GM12864 (cell line): ENCODE data around the gene BUD23.

Experiments used
- DNase-seq: peaks from one replicate; pipeline ENCODE4 v3.0.0-alpha.2; 2011; ENCODE audit warnings: low read depth
- H3K4me3 ChIP-seq: 2 replicates; pipeline ENCODE4 v1.5.1; 2011; ENCODE audit warnings: mild to moderate bottlenecking, low read depth, low read length, control low read depth
- CTCF ChIP-seq: IDR thresholded peaks from 2 replicates; pipeline ENCODE4 v1.5.1; 2011; ENCODE audit warnings: low read depth, mild to moderate bottlenecking, moderate library complexity, low read length, control low read depth, inconsistent platforms; ENCODE audit errors: missing control alignments

BUD23 gene

GRCh38 chr7:73683056-73683787 is at the start of gene BUD23, which contains the start of gene DNAJC30:
Gene BUD23 (plus strand): TSS chr7:73683597. CDS start chr7:73683626, 29 bp downstream.
Gene DNAJC30 (minus strand): TSS chr7:73683453. CDS start chr7:73683423, 30 bp downstream.
- peak; percentile 84 for DNase-seq
- no peak for TF ChIP-seq CTCF
- H3K4me3 ChIP-seq, result peak within 1 kb of the TSS; percentile 96

GRCh38 chr7:73633844-73634243 is 49.6 kb upstream of the BUD23 start:
- no peak for TF ChIP-seq CTCF
- no peak for DNase-seq
- H3K4me3 ChIP-seq, result no peak overlapping the region

GRCh38 chr7:73635428-73636200 is 47.8 kb upstream of the BUD23 start:
- no peak overlapping the region for H3K4me3 ChIP-seq
- DNase-seq, result no peak
- no peak for TF ChIP-seq CTCF

GRCh38 chr7:73638911-73639310 is 44.5 kb upstream of the BUD23 start:
- no peak for DNase-seq
- no peak overlapping the region for H3K4me3 ChIP-seq
- TF ChIP-seq CTCF, result no peak

GRCh38 chr7:73642834-73643233 is 40.6 kb upstream of the BUD23 start:
- no peak overlapping the region for H3K4me3 ChIP-seq
- DNase-seq, result no peak
- TF ChIP-seq CTCF, result no peak

GRCh38 chr7:73644688-73645286 is 38.6 kb upstream of the BUD23 start:
- H3K4me3 ChIP-seq, result no peak overlapping the region
- no peak for TF ChIP-seq CTCF
- DNase-seq, result no peak
